ENCODE measurements around the gene CLDN15.

DNA sequence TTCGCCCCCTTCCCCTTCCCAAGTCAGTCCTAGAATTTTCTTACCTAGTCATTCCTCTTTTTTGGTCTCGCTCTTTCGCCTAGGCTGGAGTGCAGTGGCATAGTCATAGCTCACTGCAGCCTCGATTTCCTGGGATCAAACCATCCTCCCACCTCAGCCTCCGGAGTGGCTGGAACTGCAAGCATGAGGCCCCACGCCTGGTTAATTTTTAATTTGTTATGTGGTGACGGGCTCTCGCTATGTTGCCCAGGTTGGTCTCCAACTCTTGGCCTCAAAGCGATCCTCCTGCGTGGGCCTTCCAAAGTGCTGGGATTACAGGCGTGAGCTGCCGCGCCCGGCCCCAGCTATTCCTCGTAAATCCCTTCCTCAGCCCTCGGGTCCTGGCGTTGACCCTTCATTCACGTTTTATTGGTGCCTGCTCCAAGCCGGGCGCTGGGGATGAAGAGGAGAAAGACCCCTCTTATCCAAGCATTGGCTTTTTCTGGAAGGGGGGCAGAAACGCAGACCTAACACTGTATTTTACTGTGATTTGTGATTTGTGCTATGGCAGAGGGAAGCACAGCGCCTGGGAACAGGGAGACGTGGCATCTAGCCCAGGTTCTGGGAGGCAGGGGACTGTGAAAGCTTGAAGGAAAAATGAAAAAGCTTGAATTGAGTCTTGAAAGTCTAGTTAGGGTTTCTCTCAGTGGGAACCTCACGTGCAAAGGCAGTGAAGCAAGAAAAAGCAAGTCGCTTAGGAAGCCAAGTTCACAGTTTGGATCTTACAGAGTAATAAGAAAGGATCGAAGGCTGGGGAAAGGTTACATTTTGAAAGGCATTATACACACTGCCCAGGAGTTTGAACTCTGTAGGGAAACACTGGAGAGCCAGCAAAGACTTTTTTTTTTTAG, 19.1 kb downstream of the CLDN15 start:
- no peak for TF ChIP-seq CTCF (optimal IDR thresholded peaks at IDR 0.05 in 1 of 3, IDR thresholded peaks at IDR 0.05 in 1 of 3, conservative IDR thresholded peaks at IDR 0.05 in 1 of 3; ENCODE audit: extremely low read depth in 1 of 3, insufficient read depth in 2 of 3, low read length in 3 of 3)
- TF ChIP-seq EZH2 (IDR thresholded peaks at IDR 0.05; ENCODE audit: low read length): no peak

Measured in keratinocyte (primary cell).